NCI-H446 (cell line): ENCODE measurements around the gene PPP2R2C.

Experiments used
- DNase-seq, 2 experiments: peaks; one replicate each; lab custom pipeline; 2025; lab: John Stamatoyannopoulos, UW

PPP2R2C gene

DNA sequence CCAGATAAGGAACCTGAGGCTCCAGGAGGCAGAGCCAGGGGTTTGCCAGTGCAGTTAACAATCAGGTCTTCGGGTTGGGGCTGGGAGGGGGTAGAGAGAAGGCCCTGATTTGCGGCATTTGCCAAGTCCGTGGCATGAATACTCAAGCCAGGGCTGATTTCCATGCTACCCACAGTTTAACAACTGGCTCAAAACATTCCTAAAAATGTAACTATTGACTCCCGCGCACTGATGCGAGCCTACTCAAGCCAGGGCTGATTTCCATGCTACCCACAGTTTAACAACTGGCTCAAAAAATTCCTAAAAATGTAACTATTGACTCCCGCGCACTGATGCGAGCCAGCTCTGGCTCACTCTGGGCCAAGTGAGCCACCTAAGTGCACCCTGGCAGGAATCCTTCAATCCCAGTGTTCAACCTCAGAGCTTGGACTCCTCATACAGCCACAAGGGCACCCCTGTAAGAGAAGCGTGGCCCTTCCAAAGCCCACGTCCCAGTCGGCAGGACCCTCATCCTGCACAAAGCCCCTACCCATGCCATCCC is 75.6 kb downstream of the PPP2R2C start:
- DNase-seq, result no peak

DNA sequence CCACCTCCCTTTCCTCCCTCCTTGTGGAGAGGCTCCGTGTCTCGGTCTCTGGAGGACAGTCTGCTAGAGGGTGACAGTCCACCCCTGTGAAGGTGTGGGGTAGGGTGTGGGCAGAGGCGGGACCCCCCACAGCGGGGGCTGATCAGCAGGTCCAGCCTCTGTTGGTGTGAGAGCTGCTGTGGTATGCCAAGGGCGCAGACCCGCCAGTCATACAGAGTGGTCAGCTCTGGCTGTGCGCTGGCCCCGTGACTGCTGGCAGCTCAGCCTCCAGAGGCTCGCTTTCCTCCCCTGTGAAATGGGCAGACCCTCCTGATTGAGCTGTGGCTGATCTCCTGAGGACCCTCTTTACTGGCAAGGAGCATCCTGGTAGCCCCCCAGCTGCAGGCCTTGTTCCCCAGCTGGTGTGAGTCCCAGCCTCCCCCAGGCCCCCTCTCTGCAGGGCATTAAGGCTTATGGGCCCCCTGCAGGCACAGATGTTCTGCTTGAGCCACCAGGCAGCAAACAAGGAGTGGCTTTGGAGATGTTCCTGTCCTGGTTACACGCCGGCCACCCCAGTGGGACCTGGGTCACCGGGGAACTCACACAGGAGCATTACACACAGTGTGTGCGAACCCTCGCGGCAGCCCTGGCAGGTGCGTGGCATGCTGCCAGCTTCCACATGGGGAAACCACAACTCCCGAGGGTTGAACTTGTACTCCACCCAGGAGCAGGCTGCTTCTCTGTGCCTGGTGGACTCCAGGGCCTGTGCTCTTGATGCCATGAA is 76.8 kb downstream of the PPP2R2C start:
- DNase-seq, result no peak

DNA sequence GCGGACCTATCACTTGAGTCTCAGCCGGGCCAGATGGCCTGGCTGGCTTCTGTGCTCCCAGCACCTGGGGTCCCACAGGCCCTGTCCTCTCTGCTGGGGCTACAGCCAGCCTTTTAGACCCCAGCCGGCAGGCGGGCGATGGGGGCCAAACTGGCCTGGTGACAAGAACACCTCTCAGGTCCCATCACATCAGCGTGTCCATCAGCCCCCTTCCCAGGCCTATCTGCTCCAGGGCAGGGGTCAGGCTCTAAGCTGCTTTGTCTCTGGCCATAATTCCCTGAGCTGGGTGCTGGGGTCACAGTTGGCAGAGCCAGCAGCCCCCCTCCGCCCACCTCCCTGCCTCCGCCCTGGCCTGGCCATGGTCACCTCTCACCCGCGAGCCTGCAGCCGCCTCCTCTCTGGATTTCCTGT is 77.7 kb downstream of the PPP2R2C start:
- no peak for DNase-seq

DNA sequence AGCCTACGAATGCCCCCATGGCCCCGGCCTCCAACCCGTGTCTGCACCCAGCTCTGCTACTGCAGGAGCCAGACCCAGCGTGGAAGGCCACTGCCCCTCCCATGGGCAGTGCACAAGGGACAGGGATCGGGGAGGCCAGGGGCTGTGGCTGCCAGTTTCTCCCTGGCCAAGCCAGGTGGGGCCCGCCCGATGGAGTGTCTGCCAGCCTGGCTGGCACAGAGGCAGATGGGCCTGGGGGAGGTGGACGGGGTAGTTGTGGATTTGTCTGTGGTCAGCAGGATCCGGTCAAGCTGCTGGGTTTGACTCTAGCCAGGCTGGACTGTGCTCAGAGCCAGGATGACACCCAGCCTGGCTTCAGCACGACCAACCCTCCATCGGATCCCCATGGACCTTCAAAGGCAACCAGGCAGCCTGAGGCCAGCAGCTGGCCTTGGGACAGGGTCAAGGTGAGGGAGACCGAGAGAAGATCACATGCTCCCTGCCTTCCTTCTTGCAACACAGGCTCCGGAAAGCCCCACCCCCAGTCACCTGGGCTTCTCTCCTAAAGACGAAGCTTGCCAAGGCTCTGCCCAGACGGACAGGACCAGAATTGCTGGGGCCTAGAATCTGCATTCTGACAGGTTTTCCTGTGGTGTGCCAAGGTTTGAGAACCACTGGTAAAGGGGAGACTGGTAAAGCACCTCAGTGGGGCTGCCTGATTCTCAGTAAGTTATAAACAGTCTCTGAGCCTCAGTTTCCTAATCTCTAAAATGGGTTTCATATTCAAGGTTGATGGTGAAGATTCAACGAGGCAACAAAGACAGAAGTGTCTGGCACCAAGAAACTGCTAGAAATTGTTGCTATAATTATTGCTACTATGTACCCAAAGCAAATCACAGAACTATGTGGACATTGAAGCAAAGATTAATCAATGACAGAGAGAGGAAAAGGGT is 78.6 kb downstream of the PPP2R2C start:
- no peak for DNase-seq

DNA sequence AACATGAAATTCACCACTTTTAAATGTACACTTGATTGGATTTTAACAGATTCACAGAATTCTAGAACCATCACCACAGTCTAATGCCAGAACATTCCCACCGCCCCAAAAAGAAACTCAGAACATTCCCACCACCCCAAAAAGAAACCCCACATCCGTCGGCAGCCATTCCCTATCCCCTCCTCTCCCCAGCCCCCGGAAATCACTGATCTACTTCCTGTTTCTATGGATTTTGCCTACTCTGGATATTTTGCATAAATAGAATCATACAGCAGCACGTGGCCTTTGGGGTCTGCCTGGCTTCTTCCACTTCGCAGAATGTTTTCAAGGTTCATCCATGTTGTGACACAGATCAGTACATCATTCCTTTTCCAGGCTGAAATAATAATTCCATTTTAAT is 79.3 kb downstream of the PPP2R2C start:
- DNase-seq, result no peak

DNA sequence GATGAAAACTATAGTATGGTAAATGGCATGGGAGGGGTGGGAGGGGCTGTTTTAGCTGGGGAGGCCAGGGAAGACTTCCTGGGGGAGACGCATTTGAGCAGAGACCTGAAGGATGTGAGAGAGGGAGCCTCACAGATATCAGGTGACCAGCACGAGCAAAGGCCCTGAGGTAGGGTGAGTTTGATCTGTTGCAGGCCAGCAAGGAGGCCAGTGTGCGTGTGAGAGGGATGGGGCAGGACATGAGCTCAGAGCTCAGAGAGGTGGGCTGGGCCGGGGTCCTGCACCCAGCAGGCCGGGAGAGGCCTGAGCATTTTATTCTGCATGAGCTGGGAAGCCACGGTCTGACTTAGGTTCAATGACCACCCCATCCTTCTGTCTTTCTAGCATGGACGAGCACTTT is 80.0 kb downstream of the PPP2R2C start:
- no peak for DNase-seq

DNA sequence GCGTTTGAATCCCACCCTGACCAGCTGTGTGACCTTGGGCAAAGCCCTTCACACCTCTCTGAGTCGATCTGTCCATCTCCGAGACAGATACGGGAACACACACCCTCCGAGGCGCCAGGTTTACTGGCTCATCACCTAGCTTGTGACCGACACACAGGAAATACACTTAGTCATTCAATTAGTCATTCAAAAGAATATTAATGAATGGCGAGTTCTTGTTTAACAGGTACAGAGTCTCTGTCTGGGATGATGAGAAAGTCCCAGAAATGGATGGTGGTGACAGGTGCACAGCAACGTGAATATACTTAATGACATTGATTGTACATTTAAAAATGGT is 80.6 kb downstream of the PPP2R2C start:
- no peak for DNase-seq

DNA sequence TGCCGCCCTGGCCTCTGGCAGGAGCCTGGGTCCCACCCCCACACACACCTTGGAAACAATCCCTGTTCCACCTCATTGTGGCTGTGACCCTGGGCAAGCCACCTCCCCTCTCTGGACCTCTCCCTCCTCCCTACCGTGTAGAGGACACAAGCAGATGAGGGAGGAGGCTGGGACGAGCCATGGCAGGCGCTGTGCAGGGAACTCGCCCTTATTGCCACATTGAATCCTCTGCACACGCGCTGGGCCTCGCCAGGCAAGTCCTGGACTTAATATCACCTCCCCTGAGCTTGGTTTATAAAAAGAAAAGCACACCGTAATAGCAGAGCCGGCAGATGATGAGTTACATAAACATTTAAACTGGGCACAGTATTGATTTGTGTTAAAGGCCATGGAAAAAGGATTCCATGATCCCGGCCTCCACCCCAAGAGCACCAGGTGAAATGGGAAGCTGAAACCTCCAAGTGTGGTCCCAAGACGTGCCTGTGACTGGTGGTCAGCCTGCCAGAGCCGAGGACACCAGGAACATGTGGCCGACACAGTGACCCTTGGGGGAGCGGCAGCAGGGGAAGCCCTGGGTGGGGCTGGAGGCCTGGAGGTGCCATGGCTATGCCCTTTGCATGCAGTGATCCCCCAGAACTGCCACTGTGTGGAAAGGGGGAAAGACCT is 81.1 kb downstream of the PPP2R2C start:
- no peak for DNase-seq

DNA sequence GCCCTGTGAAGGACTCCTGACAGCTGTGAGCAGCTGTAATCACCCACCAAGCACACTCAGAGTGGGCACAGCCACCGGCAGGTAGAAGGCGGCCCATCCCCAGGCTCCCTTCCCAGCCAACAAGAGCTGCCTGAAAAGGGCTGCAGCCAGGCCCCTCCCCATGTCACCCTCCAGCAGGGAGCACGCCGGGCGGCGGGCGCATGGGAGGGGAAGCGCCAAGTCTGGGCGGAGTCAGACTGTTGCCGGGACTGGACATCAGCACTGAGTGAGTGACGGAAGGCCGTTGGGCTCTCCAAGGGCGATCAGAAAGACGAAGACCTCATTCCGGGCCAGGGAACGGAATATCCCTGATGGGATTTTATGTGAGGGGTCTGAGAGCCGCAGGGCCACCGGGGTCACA is 82.1 kb downstream of the PPP2R2C start:
- DNase-seq, result no peak

DNA sequence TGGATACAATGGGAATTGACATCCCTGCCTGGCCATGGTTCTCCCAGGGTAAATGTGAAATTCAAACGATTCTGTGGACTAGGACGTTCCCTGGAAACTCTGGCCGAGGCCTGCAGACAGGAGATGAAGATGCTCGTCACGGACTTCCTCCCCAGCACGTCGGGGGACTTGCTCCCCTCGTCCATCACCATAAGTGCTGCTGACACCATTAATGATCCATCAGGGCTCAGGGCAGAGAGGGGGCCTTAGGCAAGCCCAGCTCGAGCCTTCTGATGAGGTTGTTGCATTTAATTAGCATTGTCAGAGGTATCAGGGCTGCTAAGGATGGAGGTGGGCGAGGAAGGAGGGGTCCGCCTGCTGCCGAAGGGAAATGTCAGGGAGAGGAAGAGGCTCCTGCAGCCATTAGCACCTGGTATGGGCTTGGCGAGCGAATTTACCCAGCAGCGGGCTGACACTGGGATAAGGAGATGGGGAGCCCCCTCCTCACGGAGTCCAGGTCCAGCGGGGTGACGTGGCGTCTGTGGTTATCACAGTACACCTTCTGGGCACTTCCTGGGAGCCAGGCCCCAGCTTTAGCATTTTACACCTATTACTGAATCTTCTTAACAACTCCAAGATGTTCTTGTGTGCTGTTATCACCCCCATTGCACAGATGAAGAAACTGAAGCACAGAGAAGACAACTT is 83.1 kb downstream of the PPP2R2C start:
- no peak for DNase-seq

DNA sequence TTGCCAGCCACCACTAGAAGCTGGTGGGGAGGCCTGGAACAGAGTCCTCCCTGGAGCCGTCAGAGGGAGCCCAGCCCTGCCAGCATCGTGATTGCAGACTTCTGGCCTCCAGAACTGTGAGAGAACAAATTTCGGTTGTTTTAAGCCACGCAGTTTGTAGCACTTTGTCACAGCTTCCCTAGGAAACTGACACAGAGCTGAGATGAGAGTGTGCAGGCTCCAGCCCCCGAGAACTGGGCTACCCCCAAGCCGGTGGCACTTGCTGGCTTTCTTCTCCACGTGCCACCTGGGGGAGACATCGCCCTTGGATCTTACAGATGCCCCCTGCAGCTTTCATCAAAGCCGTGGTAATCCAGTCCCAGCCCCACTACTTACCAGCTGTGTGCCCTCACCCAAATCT is 83.7 kb downstream of the PPP2R2C start:
- DNase-seq, result no peak

DNA sequence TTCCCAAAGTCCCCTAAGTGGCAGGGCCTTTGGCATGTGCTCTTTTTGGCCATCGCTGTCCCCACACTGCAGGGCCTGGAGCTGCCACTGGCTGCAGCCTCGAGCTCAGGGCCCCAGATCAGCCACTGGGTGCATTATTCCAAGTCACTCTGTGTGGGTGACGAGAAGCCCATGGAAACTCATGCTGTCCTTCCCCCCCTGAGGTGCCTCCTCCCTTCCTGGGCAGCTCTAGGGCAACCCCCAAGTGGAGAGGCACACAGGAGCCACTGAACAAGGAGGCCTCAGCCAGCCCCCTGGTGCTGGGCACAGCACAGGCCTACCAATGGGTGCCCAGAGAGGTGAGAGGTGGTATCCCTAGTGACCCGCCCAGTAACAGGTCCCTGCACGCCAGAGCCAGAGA is 84.5 kb downstream of the PPP2R2C start:
- no peak for DNase-seq

DNA sequence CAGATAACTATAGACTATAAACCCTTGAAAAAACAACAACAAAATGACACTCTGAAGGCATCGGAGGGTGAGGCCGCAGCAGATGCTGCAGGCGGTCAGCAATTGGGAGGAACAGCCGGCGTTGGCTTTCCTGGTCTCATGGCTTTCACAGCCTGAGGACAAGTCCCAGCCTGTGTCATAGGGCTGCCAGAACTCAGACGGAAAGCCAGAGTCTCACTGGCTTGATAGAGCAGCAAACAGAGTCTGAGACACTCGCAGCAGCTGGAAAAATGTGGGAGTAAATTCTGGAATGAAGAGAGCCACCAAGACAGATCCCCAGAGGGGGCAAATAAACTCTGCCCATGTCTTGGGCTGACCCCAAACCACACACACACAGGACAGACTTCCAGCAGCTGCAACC is 86.3 kb downstream of the PPP2R2C start:
- DNase-seq, result peak in 1 of 2 experiments; percentile 26

DNA sequence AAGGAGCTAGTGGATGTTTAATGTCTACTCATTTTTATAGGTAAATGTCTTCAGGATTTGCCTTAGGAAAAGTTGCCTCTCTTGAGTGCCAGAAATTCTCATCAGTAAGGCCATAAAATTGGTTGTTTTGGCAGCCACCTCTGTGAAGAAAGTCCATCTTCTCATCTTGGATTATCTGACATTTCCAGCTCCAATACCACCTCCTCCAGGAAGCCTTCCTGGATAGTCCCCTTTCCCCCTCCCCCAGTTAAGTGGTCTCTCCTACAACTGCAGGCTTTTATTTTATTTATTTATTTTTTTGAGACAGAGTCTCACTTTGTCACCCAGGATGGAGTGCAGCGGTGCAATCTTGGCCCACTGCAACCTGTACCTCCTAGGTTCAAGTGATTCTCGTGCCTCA is 87.1 kb downstream of the PPP2R2C start:
- DNase-seq, result no peak

DNA sequence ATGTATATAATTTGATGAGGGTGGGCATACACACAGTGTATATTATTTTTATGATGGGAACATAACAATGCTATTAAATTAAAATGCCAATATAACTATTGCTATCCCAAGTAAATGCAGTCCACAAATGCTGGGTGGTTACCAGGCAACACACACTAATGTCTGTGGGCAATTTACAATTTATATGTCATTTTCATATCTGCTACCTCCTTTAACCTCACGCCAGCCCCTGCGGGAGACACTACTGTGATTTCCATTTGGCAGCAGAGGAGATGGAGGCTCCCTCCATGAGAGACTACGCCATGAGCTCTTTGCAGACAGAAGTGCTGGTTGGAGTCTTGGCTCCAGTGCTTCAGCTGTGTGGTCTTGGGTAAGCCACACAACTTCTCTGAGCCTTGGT is 87.9 kb downstream of the PPP2R2C start:
- DNase-seq, result no peak

DNA sequence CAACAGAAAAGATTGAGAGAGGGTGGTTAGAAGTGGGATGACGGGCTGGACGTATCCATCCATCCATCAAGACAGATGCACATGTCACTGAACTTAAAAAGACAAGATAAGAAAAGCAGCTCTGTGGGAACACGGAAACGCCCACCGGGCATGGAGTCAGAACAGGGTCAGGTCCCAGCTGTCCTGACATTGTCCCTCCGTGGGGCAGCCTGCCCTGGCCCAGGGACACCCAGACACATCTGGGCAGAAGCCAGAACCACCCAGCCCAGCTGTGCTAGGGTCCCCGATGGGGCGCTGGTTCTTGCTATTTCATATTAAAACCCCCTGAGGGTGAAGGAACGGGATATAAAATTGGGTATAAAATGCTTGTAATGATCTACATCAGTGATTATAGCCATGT is 88.5 kb downstream of the PPP2R2C start:
- DNase-seq, result no peak

DNA sequence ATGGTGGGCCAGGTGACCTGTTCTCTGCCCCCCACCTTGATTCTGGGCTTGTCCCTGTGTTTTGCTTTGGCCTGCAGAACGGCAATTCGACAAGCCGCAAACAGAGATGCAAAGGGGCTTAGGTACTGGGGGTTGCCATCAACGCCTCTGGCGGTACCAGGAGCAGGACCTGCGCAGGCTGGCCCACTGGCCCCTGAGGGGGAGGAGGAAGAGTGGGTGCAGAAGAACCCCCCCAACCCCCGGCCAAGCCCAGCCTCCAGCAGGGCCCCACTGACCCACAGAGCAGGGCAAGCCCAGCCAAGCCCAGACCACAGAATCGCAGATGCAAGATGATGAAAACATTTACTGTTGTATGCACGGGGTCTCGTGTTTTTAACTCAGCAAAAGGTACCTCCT is 89.4 kb downstream of the PPP2R2C start:
- DNase-seq, result no peak

DNA sequence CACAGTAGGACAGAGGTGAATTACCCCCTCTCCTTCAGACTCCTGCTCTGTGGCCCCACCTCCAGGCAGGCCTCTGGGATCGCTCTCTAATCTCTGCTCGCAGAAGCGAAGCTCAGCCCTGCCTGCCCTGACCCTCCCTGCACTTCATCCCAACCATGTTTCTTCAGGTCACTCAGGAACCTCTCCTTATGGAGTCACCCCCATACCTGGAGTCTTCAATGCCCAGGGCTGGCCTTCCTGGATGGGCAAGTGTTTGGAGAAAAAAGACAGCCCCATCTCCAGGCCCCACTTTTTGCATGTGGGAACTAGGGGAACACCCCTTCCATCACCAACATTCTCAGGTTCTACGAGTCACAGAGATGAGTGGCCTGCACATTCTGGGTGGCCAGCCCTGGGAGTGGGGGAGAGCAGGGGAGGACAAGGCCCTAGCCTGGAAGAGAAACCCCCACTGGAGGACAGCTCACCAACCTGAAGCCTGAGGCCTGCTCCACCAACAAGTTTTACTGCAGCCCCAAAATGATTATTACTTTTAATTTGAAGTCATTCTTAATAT is 90.8 kb downstream of the PPP2R2C start:
- no peak for DNase-seq

DNA sequence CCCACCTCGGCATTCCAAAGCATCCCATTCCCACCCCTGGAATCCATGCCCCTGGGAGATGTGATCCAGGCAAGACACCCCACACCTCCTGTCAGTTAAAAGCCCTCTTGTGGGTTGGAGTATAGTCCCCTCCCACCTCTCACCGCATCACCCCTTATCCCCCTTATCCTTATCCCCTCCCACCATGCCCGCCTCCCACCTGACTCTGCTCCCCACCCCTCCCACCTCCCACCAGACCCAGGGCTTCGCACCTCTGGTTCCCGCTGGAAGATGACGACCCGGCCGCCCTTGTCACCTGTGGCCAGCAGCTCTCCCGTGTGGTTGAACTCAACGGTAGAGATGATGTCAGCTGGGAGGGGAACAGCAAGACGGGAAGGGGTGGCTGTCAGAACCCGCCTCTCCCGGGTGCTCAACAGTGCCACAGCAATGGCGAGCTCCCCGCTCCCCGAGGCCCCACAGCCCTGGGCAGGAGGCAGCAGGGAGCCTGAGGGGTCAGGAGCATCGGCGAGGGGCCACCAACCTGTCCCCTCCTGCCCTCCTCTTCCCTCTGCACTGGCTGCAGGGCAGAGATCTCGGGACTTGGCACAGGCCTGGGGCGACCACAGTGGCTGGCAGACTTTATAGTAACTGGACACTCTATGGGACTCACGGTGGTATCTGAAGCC is 91.5 kb downstream of the PPP2R2C start:
- DNase-seq, result no peak

DNA sequence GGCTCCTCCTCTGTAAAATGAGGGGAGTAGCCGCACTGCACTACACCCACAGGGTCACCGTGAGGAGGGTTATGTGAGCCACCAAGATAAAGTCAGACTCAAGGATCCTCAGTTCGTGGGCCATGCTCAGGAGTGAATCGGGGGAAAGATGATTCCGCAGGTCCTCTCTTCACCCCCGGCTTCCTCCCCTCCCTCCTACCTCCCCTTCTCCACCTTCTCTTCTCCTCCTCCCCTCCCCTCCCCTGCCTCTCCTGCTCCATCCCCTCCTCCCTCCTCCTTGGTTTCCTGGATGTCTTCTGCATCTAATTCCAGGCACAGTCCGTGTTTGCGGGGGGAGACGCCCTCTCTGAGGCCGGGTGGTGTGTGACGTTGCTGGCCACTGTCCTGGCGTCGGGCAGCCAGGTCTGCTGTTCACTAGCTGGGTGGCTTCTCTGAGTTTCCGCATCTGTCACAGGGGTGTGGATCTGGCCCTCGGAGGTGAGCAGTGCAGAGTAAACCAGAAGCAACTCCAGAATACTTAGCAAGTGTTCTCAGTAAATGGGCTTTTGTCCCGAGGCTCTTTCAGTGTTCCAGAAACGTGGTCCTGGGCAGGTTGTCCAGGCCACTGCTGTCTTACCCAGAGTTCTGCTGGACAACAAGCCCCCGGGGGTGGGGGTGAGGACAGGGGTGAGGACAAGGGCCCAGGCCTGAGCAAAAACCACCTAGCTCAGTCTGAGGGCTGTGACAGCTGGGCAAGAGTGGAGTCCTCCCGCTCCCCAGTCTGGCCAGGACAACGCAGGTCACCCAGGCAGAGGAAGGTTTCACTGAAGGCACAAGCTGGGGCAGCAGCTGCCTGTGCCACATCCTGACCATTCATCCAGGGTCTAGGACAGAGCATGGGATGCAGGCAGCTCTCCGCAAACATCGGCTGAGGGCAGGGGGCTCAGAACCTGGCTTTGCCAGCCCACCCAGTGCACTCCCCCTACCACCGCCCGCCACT is 92.4 kb downstream of the PPP2R2C start:
- no peak for DNase-seq
